ENCODE results near the gene RIOK2.

DNA sequence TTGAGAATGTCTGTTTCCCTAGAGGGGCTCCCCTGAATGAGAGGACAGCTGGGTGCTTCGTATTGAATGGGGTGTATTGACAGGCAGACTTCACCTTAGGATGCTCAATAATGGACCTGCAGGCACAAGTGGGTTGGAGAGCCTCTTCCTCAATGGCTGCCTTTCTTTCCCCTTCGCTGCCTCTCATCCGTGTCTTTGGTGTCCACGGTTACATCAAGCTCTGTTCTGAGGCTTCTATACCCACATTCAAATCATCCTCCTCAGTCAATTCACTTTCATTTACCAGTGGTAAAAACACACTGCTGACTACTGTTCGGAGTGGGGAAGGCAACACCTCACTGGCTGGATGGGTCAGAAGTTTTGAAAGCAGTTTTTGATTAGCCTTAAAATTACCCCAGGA is 61.2 kb downstream of the RIOK2 start:
- TF ChIP-seq, protein P1, sequence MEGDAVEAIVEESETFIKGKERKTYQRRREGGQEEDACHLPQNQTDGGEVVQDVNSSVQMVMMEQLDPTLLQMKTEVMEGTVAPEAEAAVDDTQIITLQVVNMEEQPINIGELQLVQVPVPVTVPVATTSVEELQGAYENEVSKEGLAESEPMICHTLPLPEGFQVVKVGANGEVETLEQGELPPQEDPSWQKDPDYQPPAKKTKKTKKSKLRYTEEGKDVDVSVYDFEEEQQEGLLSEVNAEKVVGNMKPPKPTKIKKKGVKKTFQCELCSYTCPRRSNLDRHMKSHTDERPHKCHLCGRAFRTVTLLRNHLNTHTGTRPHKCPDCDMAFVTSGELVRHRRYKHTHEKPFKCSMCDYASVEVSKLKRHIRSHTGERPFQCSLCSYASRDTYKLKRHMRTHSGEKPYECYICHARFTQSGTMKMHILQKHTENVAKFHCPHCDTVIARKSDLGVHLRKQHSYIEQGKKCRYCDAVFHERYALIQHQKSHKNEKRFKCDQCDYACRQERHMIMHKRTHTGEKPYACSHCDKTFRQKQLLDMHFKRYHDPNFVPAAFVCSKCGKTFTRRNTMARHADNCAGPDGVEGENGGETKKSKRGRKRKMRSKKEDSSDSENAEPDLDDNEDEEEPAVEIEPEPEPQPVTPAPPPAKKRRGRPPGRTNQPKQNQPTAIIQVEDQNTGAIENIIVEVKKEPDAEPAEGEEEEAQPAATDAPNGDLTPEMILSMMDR (IDR thresholded peaks at IDR 0.05; ENCODE audit: low read depth, low read length, missing input control) = no peak
- TF ChIP-seq, protein P2, sequence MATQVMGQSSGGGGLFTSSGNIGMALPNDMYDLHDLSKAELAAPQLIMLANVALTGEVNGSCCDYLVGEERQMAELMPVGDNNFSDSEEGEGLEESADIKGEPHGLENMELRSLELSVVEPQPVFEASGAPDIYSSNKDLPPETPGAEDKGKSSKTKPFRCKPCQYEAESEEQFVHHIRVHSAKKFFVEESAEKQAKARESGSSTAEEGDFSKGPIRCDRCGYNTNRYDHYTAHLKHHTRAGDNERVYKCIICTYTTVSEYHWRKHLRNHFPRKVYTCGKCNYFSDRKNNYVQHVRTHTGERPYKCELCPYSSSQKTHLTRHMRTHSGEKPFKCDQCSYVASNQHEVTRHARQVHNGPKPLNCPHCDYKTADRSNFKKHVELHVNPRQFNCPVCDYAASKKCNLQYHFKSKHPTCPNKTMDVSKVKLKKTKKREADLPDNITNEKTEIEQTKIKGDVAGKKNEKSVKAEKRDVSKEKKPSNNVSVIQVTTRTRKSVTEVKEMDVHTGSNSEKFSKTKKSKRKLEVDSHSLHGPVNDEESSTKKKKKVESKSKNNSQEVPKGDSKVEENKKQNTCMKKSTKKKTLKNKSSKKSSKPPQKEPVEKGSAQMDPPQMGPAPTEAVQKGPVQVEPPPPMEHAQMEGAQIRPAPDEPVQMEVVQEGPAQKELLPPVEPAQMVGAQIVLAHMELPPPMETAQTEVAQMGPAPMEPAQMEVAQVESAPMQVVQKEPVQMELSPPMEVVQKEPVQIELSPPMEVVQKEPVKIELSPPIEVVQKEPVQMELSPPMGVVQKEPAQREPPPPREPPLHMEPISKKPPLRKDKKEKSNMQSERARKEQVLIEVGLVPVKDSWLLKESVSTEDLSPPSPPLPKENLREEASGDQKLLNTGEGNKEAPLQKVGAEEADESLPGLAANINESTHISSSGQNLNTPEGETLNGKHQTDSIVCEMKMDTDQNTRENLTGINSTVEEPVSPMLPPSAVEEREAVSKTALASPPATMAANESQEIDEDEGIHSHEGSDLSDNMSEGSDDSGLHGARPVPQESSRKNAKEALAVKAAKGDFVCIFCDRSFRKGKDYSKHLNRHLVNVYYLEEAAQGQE (IDR thresholded peaks at IDR 0.05) = no peak
- no peak for TF ChIP-seq RAD21 (IDR thresholded peaks at IDR 0.05)

All from liver (tissue), 3 donors.